K562 (cell line): ENCODE results near the gene CTNNBL1.

Experiments
- CHD2 ChIP-seq: IDR thresholded peaks from 2 replicates; pipeline ENCODE4 v1.6.1; 2011; ENCODE audit warnings: low read depth, low read length
- HSF4 ChIP-seq: fragments of 250-450 bp; sonication (Bioruptor Pico); IDR thresholded peaks from 2 replicates; pipeline ENCODE4 v2.1.2; 2022; ENCODE audit warnings: mild to moderate bottlenecking, moderate library complexity, borderline replicate concordance
- MAZ ChIP-seq, 2 experiments: fragments of 450-650 bp in 1 of 2; sonication (generic) in 1 of 2; formaldehyde crosslinking; IDR thresholded peaks in 1 of 2; conservative IDR thresholded peaks in 1 of 2; 2 replicates each; pipeline versions ENCODE4 v1.4.0 to v1.5.0; 2020; ENCODE audit warnings: mild to moderate bottlenecking in 1 of 2, missing genetic modification reagents in 1 of 2
- POLR2AphosphoS5 ChIP-seq: IDR thresholded peaks from 2 replicates; pipeline ENCODE4 v1.6.1; 2011; ENCODE audit warnings: mild to moderate bottlenecking, low read depth, low read length, moderate library complexity; ENCODE audit not compliant: control insufficient read depth, insufficient read depth
- ZKSCAN1 ChIP-seq: fragments of 150-350 bp; IDR thresholded peaks from 2 replicates; pipeline ENCODE4 v1.6.1; 2016; ENCODE audit warnings: low read depth, low read length

- TF ChIP-seq POLR2AphosphoS5 = no peak
- no peak for TF ChIP-seq MAZ (CRISPR knock-in tag; conservative IDR thresholded peaks at IDR 0.05 in 1 of 2, IDR thresholded peaks at IDR 0.05 in 1 of 2)
- no peak for TF ChIP-seq CHD2
- TF ChIP-seq ZKSCAN1 = no peak
- no peak for TF ChIP-seq HSF4 (CRISPR knock-in tag)
These were observed 201.3 kb downstream of the CTNNBL1 start for GRCh38 chr20:37895166-37895565.
